NCI-H1417 treated with DMSO at 0.1 percent for 48 hours (cell line): Measurements from ENCODE around the gene KRT84.

Experiments
- DNase-seq: peaks from one replicate; lab custom pipeline; 2025; lab: John Stamatoyannopoulos, UW

Gene KRT84

DNA sequence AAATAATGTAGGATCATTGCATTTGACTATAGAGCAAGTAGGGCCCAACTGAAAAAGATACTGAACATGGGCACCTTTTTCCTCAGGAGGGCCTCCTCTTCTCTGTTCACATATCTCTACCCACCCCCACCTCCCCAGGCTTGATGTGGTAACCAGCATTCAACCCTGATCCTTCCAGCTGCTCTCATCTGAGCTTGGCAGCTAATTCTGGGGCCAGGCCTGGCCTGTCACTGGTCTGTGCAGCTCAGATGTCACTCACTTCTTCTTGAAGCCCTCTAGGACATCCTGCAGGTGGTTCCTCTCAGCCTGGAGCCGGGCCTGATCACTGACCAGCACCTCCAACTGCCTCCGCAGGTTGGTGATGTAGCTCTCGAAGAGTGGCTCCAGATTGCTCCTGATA is 2.1 kb downstream of the KRT84 start:
- no peak for DNase-seq

DNA sequence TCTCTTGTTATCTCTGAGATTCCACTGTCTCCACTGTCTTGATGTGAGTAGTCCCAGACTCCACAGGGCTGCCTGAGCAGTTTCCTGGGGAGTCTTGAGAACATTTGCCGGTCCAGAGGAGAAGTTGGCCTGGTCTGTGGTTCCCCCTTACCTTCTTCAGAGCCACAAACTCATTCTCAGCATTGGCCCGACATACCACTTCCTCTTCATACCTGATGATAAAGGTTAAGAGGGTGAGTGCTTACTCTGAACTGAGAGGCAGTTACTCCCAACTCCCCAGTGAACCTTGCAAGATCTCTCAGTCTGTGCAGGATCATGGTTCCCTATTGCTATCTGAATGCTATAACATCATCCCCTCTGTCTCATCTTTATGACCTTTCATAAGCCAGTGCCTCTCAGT is 2.6 kb downstream of the KRT84 start:
- DNase-seq, result no peak

DNA sequence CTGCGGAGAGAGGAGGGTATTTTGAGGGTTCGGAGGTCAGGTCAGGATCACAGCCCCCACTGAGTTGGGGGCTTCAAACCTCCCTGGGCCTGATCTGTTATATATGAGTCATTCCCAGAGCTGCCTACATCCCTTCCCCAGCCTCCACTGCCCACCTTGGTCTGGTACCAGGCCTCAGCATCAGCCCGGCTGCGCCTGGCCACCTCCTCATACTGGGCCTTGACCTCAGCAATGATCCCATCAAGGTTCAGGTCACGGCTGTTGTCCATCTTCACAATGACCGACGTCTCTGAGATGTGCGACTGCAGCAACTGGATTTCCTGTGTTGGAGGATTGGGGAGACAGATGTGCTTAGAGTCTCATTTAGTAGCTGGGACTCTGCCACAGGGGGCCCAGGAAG is 4.2 kb downstream of the KRT84 start:
- no peak for DNase-seq

DNA sequence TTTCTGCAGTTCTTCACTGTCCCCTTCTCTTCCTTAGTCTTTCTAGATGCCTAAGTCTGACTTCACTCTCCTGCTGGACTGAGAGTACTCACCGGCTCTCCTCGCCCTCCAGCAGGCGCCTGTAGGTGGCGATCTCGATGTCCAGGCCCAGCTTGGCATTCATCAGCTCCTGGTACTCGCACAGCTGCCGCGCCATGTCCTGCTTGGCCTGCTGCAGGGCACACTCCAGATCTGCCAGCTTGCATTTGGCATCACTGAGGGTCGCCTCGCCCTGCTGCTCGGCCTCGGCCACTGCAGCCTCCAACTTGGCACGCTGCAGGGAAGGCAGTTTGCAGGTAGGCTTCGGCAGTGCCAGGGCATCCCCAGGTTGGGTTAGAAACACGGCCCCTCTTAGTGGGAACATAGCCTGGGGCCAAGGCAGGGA is 5.2 kb downstream of the KRT84 start:
- no peak for DNase-seq

DNA sequence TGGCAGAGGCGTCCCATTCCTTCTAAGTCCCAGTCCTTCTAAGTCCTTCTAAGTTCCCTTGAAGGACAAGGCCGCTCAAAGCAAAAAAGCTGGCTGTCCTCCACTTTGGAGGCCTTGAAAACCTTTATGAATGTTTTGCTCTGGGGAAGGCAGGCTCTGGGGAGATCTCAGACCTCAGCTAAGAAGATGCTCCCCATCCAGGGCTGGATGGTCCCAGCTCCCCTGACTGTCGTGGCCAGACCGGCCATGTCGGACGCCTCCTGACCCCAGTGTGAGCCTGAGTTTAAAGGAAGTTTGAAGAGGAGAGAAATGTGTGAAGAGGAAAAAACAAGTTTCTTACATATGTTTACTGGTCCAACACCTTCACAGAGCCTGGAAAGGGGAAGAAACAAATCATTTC is 5.9 kb downstream of the KRT84 start:
- no peak for DNase-seq

DNA sequence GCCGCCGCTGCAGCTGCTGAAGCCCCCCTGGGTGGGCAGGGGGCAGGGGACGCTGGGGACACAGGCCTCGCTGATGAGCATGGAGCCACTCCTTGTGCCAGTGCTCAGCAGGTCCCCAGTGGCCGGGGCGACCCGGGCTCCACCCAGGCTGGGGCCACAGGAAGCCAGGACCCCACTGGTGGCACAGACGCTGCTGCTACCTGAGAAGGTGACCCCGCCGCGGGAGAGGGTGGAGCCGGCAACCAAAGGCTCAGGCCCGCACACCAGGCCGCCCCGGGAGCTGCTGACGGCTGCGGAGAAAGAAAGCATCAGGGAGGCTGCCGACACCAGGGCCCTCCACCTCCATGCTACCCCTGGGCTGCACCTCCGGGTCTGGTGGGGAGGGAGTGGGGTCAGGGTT is 7.4 kb downstream of the KRT84 start:
- DNase-seq, result no peak

DNA sequence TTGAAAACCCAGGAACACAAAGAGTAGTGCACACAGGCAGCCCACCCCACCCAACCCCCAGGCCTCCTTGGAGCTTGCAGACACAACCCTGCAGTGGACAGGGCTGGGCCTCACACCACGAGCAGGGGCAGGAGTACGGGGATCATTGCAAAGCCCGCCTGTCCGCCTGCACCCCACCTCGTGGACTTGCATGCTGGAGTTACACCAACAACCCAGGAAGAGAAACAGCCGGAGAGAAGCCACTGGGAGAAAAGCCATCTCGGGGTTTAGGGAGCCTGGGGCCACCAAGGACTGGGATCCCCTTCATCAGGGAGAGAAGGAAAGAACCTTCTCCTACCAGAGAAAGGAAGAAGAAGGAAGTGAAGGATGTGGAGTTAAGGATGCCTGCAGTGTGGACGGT is 8.2 kb downstream of the KRT84 start:
- no peak for DNase-seq

DNA sequence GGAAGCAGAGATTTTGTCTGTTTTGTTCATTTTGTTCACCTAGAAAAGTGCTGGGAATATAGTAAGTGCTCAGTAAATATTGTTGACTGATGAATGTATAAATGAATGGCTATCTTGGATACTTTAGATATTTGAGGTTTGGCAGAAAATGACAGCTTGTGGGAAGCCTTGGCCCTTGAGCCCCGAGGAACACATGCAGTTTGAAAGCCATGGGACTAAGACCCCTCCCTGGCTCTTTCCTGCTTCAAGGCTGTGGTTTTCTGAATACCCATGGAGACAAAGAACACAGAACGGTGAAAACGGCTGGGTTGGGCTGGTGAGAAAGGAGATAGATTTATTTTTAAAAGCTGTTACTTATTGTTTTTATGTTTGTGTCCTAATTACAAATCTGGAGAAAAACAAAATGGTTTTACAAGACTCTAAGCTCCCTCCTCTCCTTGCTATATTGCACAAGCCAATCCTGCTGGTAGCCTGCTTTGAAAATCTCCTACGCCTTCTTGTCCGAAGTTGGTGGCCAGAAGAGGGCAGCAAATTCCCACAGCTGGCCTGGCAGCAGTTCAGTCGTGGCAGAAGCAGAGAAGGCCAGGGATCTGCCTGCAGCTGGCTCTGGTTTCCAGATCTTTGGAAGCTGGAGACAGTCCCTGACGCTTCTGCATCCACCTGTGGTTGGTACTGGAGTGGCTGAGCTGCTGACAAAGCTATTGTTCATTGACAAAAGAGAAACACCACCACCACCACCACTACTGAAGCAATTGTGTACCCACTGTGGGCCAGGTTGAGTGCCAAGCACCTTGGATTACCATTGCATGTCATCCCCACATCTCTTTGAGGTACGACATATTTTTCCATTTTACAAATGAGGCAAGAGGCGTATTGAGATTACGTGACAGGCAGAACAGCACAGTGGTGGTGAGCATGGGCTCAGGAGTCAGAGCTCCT is 13.0 kb downstream of the KRT84 start:
- DNase-seq, result peak; percentile 32

DNA sequence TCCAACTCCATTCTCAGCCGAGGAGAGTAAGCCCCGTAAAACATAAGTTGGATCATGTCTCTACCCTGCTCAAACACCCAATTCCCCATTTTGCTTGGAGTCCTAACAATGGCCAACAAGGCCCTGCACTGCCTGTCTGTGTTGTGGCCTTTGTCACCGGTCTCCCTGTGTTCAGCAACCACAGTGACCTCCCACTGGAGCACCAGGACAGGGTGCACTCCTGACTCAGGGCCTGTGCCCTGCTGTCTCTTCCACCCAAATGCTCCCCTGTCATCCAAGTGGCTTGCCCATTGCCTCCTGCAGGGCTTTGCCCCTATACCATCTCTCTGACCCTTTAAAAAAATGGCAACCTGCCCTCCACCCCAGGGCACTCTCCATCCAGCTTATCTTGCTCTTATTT is 13.7 kb downstream of the KRT84 start:
- no peak for DNase-seq

DNA sequence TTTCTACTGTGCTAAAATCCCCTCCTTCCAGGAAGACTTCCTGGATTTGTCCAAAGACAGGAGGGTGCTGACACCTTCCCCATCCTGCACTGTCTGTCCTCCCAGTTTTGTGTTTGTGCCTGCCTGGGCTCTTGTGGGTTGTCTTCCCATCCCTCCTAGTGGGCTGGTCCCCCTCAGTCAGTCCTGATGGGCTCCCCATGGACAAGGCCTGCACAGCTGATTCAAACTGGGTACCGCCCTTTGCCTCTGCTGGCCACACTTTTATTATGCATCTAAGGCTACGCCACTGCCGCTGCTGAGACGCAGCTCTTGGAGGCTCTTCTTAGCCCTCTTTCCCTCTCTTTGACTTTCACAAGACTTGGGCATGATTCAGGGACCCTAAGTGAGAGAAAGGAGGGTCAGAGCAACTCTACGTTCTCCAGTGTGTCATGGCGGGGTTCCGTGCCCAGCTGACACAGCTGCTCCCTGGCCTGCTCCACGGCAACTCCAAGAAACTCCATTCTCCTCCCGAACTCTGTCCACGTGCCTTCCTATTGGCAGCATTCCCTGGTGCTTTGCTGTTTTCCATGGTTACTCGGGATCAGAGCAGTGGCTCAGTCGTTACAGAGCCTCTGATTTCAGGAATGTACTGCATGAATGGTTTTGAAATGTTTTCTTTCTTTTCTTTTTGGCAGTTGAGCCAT is 14.4 kb downstream of the KRT84 start:
- DNase-seq, result no peak

DNA sequence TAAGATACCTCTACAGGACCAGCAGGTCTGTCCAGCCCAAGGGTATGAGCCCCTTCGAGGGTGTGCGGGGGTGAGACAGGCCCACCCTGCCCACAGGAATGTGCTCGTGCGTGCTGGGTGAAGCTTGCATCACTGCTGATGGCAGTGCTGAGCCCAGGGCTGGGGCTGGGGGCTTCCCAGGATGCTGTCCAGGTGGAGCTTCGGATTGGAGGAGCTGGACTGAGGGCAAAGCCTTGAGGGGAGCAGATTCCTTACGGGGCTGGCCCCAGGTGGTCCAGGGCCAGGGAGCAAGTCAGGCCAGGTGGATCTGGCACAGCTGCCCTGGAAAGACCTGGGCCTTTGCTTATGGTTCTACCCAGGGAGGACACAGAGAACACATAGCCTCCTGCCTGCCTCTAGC is 15.6 kb downstream of the KRT84 start:
- no peak for DNase-seq

DNA sequence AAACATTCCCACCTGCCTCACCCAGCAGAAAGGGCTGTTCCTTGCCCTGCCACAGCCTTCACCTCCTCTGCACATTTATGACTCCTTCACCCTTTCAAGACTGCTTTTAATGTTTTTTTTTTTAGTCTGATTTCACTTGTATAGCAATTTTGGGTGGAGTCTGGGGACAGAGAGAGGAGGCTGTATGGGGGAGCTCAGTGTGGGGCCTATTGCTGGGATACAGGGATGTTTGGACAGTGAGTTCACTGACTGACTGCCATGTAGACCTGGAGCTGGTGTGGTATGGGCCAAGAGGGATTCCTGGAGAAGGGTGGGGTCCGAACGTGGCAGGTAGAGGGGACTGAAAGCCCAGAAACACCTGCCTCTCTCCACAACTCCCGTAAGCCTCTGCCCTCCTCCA is 16.2 kb downstream of the KRT84 start:
- no peak for DNase-seq

DNA sequence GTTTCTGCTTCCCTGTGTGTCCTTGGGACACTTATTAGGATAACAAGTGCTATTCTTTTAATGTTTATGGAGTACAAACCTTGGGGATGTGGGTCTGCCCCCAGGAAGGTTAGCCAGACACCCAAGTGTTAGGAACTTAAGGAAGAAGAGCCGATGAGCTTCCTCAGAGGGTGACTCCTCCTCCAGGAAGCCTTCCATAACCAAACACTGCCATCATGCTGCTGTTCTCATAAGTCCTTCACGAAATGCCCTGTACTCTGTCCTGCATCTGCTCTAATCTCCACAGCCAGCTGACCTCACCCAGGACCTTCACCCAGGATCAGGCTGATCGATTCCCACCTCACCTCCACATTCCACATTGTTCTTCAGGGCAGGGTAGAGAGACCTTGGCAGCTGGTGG is 16.9 kb downstream of the KRT84 start:
- no peak for DNase-seq

DNA sequence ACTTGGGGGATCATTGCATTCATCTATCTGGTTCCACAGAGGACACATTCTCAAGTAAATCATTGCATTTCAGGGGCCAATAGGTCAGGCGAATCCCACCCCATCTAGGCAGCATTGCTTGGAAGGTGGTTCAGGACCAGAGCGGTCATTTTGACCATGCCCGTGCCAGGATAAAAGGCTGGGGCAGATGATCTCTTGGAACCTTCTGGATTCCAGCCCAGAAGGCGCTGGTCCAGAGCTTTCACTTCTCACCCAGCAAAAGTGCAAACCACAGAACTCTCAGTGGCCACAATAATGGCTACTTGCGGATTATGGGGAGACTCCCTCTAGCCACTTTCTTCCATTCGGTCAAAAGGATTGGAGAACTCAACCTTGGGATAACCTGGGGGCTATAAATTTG is 17.6 kb downstream of the KRT84 start:
- no peak for DNase-seq

DNA sequence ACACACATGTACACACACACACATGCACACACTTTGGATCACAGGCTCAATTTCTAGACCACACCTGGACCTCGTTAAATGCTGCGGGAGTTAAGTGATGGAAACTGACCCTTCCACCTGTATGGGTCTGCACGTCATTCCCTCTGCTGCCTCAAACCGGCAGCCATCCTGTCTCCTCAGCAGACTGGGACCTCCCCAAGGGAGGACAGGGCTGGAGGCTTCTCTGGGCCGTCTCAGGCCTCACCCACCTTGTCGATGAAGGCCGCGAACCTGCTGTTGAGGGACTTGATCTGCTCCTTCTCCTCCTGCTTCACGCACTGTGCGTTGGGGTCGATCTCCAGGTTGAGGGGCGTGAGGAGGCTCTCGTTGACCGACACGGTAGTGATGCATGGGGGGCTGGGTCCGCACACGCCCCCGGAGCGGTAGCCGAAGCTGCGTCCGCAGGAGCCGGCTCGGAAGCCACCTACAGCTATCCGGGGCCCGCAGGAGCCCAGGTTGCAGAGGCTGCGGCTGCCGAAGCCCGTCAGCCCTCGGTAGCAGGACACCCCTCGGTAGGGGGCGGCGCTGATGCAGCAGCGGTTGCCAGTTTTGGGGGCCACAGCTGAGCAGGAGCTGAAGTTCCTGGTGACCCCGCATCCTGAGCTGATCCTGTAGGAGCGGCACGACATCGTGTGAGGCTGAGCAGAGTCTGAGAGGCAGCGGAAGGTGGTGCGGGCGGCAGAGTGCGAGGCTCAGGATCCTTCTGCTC is 18.5 kb downstream of the KRT84 start, which contains the start of gene KRT85:
Gene KRT85 (minus strand): TSS at position 744 of the 748 bp plus-strand sequence. CDS start 76 bp downstream, at position 668.
- no peak for DNase-seq

DNA sequence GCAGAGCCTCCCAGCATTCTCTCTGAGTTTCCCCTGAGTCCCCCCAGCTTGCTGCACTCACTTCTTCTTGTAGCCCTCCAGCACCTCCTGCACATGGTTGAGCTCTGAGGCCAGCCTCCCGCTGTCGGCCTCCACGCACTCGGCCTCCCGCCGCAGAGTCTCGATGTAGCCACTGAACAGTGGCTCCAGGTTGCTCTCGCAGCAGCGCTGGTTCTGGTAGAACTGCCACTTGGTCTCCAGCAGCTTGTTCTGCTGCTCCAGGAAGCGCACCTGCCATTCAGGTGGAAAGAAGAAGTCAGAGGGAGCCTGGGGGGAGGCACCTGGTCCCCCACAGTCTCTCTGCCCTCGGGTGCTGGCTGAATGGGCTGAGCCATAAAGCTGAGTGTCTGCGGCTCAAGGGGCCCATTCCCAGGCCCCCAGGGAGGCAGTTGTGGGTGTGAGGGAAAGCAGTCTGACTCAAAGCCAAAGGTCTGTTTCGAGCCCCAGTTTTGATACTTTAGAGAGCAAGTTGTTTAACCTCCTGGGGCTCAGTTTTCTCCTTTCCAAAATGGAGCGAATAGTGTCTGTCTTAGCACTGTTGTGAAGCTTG is 20.5 kb downstream of the KRT84 start:
- DNase-seq, result no peak

DNA sequence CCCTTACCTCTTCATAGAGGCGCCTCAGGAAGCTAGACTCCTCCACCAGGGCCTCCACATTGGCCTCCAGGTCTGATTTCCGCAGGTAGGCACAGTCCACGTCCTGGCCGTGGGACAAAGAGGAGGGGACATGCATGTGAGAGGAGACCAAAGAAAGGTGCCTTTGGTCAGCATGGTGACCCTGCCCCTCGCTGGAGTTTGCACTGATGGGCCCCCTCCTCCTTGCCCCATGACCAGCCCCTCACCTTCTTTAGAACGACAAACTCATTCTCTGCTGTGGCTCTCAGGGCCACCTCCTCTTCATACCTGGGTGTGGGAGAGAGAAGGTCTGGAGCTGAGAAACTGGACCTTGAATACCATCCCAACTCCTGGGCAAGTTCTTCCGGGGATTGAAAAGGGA is 21.4 kb downstream of the KRT84 start:
- no peak for DNase-seq

DNA sequence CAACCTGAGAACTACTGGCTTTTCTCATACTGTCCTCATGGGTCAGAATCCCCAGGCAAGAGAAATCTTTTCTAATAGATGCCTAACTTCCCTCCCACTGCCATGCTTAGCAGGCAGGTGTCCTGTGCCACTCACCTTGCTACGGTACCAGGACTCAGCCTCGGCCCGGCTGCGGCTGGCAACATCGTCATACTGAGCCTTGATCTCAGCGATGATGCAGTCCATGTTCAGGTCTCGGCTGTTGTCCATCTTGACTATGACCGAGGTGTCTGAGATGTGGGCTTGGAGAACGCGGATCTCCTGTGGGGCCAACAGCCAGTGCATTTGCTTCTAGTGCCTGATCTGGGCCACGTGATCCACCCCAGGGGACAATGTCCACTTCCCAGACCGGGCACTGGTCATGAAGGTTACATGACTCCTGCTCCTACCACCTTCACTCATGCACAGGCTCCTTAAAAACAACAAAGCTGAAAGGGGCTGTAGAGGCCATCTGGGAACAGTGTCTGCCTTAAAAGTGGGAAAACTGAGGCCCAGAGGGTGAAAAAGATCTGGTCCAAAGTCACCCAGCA is 22.3 kb downstream of the KRT84 start:
- no peak for DNase-seq

DNA sequence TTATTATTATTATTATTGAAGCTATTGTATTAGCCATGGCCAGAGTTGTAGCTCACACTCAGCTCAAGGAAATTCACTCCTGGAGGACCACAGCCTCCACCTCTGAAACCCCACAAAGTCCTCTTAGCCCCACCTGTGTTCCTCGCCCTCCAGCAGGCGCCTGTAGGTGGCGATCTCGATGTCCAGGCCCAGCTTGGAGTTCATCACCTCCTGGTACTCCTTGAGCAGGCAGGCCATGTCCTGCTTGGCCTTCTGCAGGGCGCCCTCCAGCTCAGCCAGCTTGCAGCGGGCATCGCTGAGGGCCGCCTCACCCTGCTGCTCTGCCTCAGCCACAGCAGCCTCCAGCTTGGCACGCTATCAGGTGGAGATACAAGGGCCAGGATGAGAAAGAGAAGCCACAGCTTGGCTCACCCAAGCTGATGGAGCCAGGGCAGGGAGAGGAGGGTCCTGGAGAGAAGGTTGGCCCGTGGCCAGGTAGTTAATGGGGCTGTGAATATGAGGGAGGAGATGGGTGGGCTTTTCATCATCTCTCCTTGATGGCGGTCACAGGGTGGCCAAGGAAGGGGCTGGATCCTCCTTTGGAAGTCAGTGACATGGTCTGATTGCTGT is 23.2 kb downstream of the KRT84 start:
- DNase-seq, result no peak

DNA sequence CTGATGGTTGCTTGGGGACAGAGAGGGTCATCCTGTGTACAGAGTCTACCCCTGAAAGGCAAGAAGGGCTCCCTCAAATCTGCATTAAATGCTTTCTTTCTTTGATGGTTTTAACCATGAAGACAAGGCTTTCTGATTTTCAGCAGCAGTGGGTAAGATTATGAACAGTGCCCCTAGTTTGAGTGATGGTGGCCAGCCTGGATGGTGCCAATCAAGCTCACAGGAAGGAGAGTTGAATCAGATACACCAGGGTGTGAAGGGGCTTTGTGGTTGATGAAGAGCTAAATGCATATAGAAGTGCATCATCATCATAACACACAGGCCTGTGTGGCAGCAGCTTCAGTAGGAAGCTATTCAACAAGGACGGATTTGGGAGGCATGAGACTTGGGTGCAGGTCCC is 23.9 kb downstream of the KRT84 start:
- DNase-seq, result no peak

DNA sequence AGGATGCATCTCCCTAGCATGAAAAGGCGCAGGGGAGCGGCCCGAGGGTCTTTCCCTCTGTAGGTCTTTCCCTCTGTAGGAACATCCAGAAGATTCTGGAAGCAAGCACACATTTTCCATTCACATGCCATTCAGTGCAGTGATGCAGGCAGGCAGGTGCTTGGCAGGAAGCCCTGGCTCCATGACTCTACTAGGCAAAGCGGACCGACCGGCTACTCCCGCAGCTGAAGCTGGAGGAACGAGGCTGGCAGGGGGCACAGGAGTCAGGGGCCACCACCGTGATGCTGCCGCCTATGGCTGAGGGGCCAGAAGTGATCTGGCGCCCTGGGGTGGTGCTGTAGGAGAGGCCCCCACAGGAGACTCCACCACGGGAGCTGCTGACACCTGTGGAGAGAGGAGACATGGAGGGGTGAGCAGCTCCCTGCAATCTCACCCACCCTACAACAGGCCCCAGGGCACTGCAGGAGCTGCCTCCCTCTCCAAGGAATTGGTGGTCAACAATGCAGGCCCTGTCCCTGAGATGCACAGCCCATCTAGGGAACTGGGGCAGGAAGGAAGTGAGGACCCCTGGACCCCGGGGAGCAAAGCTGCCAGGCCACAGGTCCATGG is 24.7 kb downstream of the KRT84 start:
- no peak for DNase-seq
